Large intestine (tissue), 3 donors: Measurements from ENCODE around the gene PCDH15. TPM values are rescaled to one million over a fixed set of nuclear protein-coding genes. Genes with fewer than 3 reads are reported as not detected.
"Not testable (repeated sequence)": the region's sequence is repeated elsewhere in the genome, so short reads cannot be mapped to it uniquely, and the experiment has no call there.

Experiments used
- DNase-seq, 2 donors: peaks; one replicate each; pipeline versions ENCODE4 v3.0.0 to v3.0.0-alpha.2; 2013
- H3K27ac ChIP-seq: one replicate; pipeline ENCODE4 v1.5.1; 2013; ENCODE audit warnings: low read length
- H3K27me3 ChIP-seq: 2 replicates; pipeline ENCODE4 v1.6.1; 2013; ENCODE audit warnings: low read length; ENCODE audit not compliant: control insufficient read depth, insufficient read depth
- H3K36me3 ChIP-seq: 2 replicates; pipeline ENCODE4 v1.6.1; 2013; ENCODE audit warnings: low read length; ENCODE audit not compliant: control insufficient read depth, insufficient read depth
- H3K4me1 ChIP-seq: one replicate; pipeline ENCODE4 v1.6.1; 2013; ENCODE audit warnings: low read length; ENCODE audit not compliant: control insufficient read depth, insufficient read depth
- H3K4me3 ChIP-seq: one replicate; pipeline ENCODE4 v1.5.1; 2013; ENCODE audit warnings: low read length
- H3K9me3 ChIP-seq: one replicate; pipeline ENCODE4 v1.6.1; 2013; ENCODE audit warnings: mild to moderate bottlenecking, low read depth, low read length, moderate library complexity; ENCODE audit not compliant: control insufficient read depth
- WGBS: methylation state at CpG from one replicate; pipeline ENCODE4 v1.1.5; 2013; ENCODE audit warnings: low lambda C conversion rate; ENCODE audit not compliant: insufficient coverage; 5-methylcytosine and 5-hydroxymethylcytosine counted together
- polyA plus RNA-seq: library from polyadenylated mRNA; unstranded; fragments of 120-200 nt; gene quantifications from one replicate; pipeline ENCODE4 v1.2.1, GENCODE V29; 2013

Gene PCDH15
- polyA plus RNA-seq, 1 donor, result 0.64 TPM

- Histone ChIP-seq H3K27ac (no peak overlapping the region), H3K9me3 (no peaks in the 10 kb centered on the region), H3K36me3 (no peaks in the 10 kb centered on the region), H3K27me3 (no peaks in the 10 kb centered on the region), H3K4me1 (no peaks in the 10 kb centered on the region), H3K4me3 (no peak overlapping the region)
- no peak for DNase-seq
- no CpG with 5 or more reads among the region's 2 CpGs for WGBS
These were observed 223.3 kb downstream of the PCDH15 start for GRCh38 chr10:54577682-54578081.

GRCh38 chr10:54576541-54576940 lies 224.5 kb downstream of the PCDH15 start:
- H3K27ac ChIP-seq, result no peak overlapping the region
- no peaks in the 10 kb centered on the region for H3K27me3 ChIP-seq
- H3K36me3 ChIP-seq, result no peaks in the 10 kb centered on the region
- no peaks in the 10 kb centered on the region for H3K9me3 ChIP-seq
- no peak for DNase-seq
- no CpG with 5 or more reads among the region's 5 CpGs for WGBS
- no peaks in the 10 kb centered on the region for H3K4me1 ChIP-seq
- no peak overlapping the region for H3K4me3 ChIP-seq

GRCh38 chr10:54559498-54559897 lies 241.5 kb downstream of the PCDH15 start:
- H3K36me3 ChIP-seq, result no peaks in the 10 kb centered on the region
- no peaks in the 10 kb centered on the region for H3K4me1 ChIP-seq
- H3K27ac ChIP-seq, result no peak overlapping the region
- H3K9me3 ChIP-seq, result no peaks in the 10 kb centered on the region
- no peak overlapping the region for H3K4me3 ChIP-seq
- no peaks in the 10 kb centered on the region for H3K27me3 ChIP-seq
- DNase-seq, result no peak

GRCh38 chr10:54554028-54554427 lies 247.0 kb downstream of the PCDH15 start:
- no peak for DNase-seq
- H3K27me3 ChIP-seq, result no peaks in the 10 kb centered on the region
- no peaks in the 10 kb centered on the region for H3K9me3 ChIP-seq
- H3K4me3 ChIP-seq, result no peak overlapping the region
- WGBS, result 100% methylated on average over 1 of the region's 2 CpGs
- no peaks in the 10 kb centered on the region for H3K4me1 ChIP-seq
- H3K36me3 ChIP-seq, result no peaks in the 10 kb centered on the region
- H3K27ac ChIP-seq, result no peak overlapping the region

GRCh38 chr10:54550016-54550415 lies 251.0 kb downstream of the PCDH15 start:
- no peaks in the 10 kb centered on the region for H3K9me3 ChIP-seq
- H3K4me1 ChIP-seq, result no peaks in the 10 kb centered on the region
- no peak overlapping the region for H3K4me3 ChIP-seq
- DNase-seq, result no peak
- H3K27ac ChIP-seq, result no peak overlapping the region
- 48% methylated on average over 3 of the region's 3 CpGs for WGBS
- no peaks in the 10 kb centered on the region for H3K27me3 ChIP-seq
- no peaks in the 10 kb centered on the region for H3K36me3 ChIP-seq

GRCh38 chr10:54531296-54531695 lies 269.7 kb downstream of the PCDH15 start:
- Histone ChIP-seq H3K9me3 (no peaks in the 10 kb centered on the region), H3K27me3 (no peaks in the 10 kb centered on the region), H3K27ac (no peak overlapping the region), H3K4me3 (no peak overlapping the region), H3K36me3 (no peaks in the 10 kb centered on the region), H3K4me1 (no peaks in the 10 kb centered on the region)
- 50% methylated on average over 1 of the region's 3 CpGs for WGBS
- no peak for DNase-seq

GRCh38 chr10:54530299-54530698 lies 270.7 kb downstream of the PCDH15 start:
- no peak for DNase-seq
- Histone ChIP-seq H3K27me3 (no peaks in the 10 kb centered on the region), H3K36me3 (no peaks in the 10 kb centered on the region), H3K9me3 (no peaks in the 10 kb centered on the region), H3K4me1 (no peaks in the 10 kb centered on the region), H3K4me3 (no peak overlapping the region), H3K27ac (no peak overlapping the region)
- 91% methylated on average over 2 of the region's 2 CpGs for WGBS

GRCh38 chr10:54525816-54526215 lies 275.2 kb downstream of the PCDH15 start:
- H3K27ac ChIP-seq, result no peak overlapping the region
- no peak for DNase-seq
- H3K4me3 ChIP-seq, result no peak overlapping the region
- H3K4me1 ChIP-seq, result no peaks in the 10 kb centered on the region
- H3K9me3 ChIP-seq, result no peaks in the 10 kb centered on the region
- H3K36me3 ChIP-seq, result no peaks in the 10 kb centered on the region
- H3K27me3 ChIP-seq, result no peaks in the 10 kb centered on the region
- no CpG with 5 or more reads among the region's 1 CpG for WGBS

- H3K4me1 ChIP-seq, DNase-seq, H3K4me3 ChIP-seq, H3K27ac ChIP-seq, H3K9me3 ChIP-seq, H3K36me3 ChIP-seq, H3K27me3 ChIP-seq: not testable (repeated sequence)
- WGBS, result no CpG with 5 or more reads among the region's 12 CpGs
These were observed 285.8 kb downstream of the PCDH15 start for GRCh38 chr10:54515244-54515643.

- Histone ChIP-seq H3K4me3 (no peak overlapping the region), H3K4me1 (no peaks in the 10 kb centered on the region), H3K27ac (no peak overlapping the region), H3K36me3 (no peaks in the 10 kb centered on the region), H3K9me3 (no peaks in the 10 kb centered on the region), H3K27me3 (no peaks in the 10 kb centered on the region)
- DNase-seq, result no peak
- WGBS, result 100% methylated on average over 1 of the region's 3 CpGs
These were observed 297.2 kb downstream of the PCDH15 start for GRCh38 chr10:54503863-54504262.

- Histone ChIP-seq H3K9me3 (no peaks in the 10 kb centered on the region), H3K4me3 (no peak overlapping the region), H3K4me1 (no peaks in the 10 kb centered on the region), H3K36me3 (no peaks in the 10 kb centered on the region), H3K27ac (no peak overlapping the region), H3K27me3 (no peaks in the 10 kb centered on the region)
- no peak for DNase-seq
These were observed 299.1 kb downstream of the PCDH15 start for GRCh38 chr10:54501929-54502328.
